Pulmonary artery endothelial cell (primary cell): ENCODE data around the gene AREG. TPM values are rescaled to one million over a fixed set of nuclear protein-coding genes. Genes with fewer than 3 reads are reported as not detected.

Source experiments
- DNase-seq: peaks from one replicate; pipeline ENCODE4 v3.0.0-alpha.2; 2011; ENCODE audit warnings: low read depth, low spot score
- total RNA-seq: library from RNA; depleted of rRNA; stranded (reverse); fragments of >200 nt; gene quantifications from 2 replicates; pipeline ENCODE4 v1.2.3, GENCODE V29; 2014

The AREG gene
- total RNA-seq, 1 donor from 2014 or later: 0.20 TPM

- DNase-seq: peak; percentile 46
Observed at GRCh38 chr4:74431113-74431826, 13.7 kb upstream of the AREG start.

GRCh38 chr4:74433043-74433442 is 11.9 kb upstream of the AREG start:
- no peak for DNase-seq

- DNase-seq: no peak
Observed at GRCh38 chr4:74433541-74434172, 11.3 kb upstream of the AREG start.

GRCh38 chr4:74435296-74435695 is 9.6 kb upstream of the AREG start:
- no peak for DNase-seq

- no peak for DNase-seq
Observed at GRCh38 chr4:74437866-74438265, 7.1 kb upstream of the AREG start.

- DNase-seq: no peak
Observed at GRCh38 chr4:74438661-74439060, 6.3 kb upstream of the AREG start.

GRCh38 chr4:74439952-74440351 is 5.0 kb upstream of the AREG start:
- DNase-seq: no peak

- DNase-seq: no peak
Observed at GRCh38 chr4:74440356-74440755, 4.6 kb upstream of the AREG start.

- DNase-seq: no peak
Observed at GRCh38 chr4:74441744-74442143, 3.2 kb upstream of the AREG start.

GRCh38 chr4:74446193-74446868 is 1.4 kb downstream of the AREG start:
- DNase-seq: no peak

- no peak for DNase-seq
Observed at GRCh38 chr4:74446896-74447295, 2.0 kb downstream of the AREG start.

- no peak for DNase-seq
Observed at GRCh38 chr4:74447636-74448233, 2.8 kb downstream of the AREG start.

GRCh38 chr4:74449571-74450297 is 4.8 kb downstream of the AREG start:
- no peak for DNase-seq

GRCh38 chr4:74450298-74450683 is 5.4 kb downstream of the AREG start:
- DNase-seq: no peak

- DNase-seq: peak; percentile 39
Observed at GRCh38 chr4:74451214-74451661, 6.3 kb downstream of the AREG start.

- no peak for DNase-seq
Observed at GRCh38 chr4:74453037-74453635, 8.2 kb downstream of the AREG start.

GRCh38 chr4:74453829-74454742 is 9.2 kb downstream of the AREG start:
- no peak for DNase-seq

- DNase-seq: no peak
Observed at GRCh38 chr4:74455361-74456055, 10.6 kb downstream of the AREG start.

- no peak for DNase-seq
Observed at GRCh38 chr4:74456056-74456744, 11.3 kb downstream of the AREG start.
